Activated T-helper 1 cell treated with anti-CD3 and anti-CD28 coated beads, Interleukin-2, amount 50 U/mL, for 16 hours (primary cell): Measurements from ENCODE around the gene DPH7.
"Not testable (repeated sequence)": the region's sequence is repeated elsewhere in the genome, so short reads cannot be mapped to it uniquely, and the experiment has no call there.

Experiments used
- DNase-seq, 2 donors: peaks; one replicate each; pipeline ENCODE4 v3.0.0-alpha.2; 2020; ENCODE audit warnings: low read depth in 1 of 2, low spot score in 1 of 2

Gene DPH7

DNA sequence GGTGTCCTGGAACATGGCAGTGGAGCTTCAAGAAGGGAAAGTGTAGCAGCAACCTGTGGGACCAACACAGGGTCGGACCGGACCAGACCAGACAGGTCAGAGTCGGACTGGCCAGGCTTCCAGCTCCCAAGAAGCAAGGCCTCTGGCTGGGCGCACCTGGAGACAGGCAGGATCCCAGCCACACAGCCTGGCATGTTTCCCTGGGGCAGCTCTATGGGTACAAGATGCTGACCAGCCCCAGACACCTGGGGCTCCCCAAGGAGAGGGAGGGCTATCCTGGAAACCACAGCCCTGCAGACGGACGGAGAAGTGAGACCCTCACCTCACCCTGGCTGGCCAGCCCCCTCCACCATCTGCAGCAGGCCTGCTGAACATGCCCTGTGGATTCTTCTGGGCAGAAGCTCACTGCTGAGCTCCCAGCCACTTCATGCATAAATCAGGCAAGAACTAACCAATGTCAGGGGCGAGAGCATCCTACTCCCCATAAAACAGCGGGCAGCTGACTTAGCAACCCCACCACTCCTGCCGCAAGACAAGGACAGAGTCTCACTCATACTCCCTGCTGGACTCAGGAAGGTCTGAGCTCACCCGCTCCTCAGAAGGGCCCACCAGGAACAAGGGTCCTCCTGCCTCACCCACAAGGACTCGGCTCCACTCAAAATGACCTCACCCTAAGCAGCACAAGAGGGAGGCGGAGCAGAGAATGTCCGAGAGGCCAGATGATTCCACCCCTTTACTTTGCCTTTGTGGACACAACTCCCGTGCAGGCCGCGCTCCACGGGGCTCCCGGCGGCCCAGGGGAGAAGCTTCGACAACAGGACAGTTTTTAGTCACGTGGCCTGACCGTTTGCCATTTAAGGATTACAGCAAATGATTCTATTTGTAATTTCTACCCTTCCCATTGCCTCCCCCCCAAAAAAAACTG, 2.9 kb upstream of the DPH7 start:
- no peak for DNase-seq

DNA sequence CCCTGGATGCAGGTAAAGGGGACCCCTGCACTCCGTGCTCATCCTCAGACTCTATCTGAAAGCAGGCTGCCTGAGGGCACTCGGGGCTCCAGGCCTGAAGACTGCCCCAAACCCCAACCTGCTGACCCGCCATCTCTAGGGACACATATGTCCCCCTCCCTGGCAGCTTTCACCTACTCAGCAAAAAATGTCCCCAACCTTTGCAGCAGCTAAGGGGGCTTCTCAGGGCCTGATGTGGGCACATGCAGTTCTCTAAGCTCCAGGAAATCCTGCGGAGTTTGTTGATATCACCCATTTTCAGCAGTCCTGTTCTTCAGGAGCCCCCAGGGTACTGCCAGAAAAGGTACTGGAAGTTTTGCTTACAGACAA, 2.2 kb upstream of the DPH7 start:
- DNase-seq = no peak

DNA sequence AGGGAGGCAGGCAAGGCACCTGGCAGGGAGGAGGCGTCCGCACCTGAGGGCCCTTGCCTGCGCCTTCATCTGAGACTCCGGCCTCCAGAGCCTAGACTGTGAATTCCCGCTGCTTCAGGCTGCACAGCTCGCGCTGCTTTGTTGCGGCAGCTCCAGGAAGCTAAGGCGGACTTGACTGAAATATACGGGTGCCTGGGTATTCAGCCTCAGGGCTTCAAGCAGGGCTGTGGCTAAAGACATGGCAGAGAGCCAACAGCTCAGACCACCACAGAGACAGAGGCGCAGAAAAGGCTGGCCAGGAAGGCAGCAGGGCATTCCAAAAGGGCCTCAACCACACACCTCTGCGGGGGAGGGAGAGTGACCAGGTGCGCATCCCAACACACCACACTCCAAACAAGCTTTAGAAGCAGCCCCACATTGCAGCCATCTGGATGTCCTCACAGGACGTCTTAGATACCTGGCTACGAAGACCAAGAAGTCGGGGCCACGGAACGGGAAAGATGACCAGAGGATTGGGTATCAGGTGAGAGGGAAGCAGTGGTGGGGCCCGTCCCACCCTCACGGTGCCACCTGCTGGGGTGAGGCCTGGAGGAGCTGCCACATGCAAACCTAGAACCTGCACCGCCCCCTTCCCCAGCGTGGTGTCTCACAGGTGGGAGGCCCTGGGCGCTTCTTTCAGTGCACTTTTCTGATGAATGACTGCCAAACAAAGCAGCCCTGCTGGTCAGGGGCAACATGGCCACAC, 1.7 kb upstream of the DPH7 start:
- DNase-seq = no peak

DNA sequence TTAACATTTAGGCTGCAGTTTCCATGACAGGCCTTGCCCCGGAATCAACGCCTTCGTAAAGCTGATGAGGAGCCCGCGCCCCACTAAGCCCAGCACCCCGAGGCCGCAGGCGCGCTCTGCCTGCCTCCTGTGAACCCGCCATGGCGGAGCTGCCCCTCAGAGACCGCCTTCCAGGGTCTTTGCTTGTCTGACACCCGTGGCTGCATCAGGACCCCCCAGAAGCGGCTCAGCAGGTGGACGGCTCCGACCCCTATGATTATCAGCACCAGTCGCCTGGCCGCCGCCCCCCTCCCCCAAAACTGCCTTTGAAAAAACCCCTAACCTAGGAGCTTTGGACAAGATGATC, 507 bp upstream of the DPH7 start:
- no peak for DNase-seq

DNA sequence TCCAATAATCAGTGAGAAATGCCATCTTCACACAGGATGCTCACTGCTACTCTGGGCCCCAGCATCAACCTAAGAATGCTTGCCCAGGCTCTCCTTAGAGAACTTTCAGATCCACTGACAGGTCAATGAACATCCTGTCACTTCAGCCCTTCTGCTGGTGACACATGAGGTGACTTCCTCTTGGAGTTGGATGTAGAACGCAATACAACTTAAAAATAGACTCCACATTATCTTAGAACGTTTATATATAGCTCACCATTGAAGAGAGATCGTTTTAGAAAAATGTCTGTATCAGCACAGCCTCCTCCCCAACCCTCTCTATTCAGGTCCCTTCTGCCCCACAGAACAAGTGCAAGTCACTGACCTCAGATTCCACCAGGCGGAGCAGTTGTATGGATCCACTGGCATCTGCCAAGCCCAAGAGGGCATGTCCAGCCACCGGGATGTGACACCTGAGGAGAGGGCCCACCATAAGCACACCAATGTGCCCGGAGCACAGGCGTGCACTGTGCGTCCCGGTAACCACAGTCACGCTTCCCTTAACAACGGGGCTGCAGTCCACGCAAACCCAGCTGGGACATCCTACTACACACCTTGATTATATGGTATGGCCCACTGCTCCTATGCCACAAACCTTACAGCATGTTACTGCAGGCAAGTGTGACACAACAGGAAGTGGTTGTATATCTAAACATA, 2.9 kb downstream of the DPH7 start:
- DNase-seq = no peak

DNA sequence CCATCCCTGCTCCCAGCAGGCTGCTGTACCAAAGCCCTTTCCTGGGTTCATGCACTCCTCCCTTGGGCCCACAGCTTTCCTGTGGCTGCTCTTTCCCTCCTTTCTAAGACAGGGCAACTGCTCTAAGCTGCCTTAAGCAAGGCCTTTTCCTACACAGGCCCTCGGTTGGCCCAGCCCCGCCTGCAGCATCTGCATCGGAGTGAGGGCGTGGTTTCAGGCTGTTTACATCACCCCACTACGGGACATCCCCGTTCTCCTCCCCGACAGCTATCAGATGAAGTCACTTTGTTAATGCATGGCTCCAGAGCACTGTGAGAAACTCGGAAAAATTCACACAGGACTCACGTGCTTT, 3.4 kb downstream of the DPH7 start:
- DNase-seq = no peak

DNA sequence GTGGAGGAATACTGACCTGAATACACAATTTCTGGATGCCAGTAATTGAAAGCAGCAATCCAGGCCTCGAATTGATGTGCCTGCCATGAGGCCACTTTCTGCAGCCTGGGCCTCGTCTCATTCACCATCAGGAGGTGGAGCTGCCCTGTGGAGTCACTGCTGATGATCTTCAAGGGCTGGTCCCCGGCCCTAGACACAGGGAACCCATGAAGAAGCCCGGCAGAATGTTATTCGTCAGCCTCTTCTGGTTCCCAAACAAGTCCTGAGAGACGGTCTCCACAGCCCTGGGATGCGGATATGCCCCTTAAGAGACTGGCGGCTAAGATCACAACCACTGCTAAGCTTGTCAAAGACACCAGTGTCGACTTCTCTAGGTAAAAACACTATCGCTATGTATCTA, 4.5 kb downstream of the DPH7 start:
- no peak for DNase-seq

DNA sequence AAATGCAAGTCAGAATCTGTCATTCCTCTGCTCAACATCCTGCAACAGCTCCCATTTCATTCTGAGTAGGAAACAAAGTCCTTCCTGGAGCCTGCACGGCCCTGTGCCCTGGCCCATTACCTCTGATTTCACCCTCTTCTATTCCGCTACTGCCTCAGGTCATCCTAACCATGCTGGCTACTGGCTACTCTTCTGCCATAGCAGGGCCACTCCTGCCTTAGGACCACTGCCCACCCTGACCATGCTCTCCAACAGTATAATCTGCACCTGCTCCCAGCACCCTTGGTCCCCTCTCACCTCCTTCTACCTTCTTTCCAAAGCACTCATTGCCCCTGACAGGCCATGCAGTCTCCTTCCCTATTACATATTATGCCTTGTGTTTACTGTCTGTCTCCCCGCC, 8.2 kb downstream of the DPH7 start:
- DNase-seq = no peak

DNA sequence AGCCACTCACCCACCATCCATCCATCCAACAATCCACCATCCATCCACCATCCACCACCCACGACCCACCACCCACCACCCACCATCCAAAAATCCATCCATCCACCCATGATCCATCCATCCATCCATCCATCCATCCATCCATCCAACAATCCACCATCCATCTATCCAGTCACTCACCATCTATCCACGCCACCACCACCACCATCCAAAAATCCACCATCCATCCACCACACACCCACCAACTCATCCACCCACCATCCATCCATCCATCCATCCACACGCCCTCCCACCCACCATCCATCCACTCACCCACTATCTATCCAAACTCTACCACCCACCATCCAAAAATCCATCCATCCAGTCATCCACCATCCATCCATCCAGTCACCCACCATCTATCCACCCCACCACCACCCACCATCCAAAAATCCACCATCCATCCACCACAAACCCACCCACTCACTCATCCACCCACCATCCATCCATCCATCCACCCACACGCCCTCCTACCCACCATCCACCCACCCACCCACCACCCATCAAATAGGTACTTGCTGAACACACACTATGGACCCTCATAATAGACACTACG, 9.0 kb downstream of the DPH7 start:
- DNase-seq = no peak

DNA sequence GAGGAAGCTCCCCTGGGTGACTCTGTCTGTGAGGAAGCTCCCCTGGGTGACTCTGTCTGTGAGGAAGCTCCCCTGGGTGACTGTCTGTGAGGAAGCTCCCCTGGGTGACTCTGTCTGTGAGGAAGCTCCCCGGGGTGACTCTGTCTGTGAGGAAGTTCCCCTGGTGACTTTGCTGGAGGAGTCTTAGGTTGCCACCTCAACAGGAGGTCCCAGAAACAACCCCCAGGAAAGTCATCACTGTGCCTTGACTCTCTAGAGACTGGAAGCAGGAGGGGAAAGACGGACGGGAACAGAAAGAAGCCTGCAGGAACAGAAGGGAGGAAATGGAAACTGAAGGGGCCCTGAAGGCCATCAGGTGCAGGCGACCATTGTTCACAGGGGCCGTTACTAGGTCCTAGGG, 10.3 kb downstream of the DPH7 start:
- DNase-seq = not testable (repeated sequence)

DNA sequence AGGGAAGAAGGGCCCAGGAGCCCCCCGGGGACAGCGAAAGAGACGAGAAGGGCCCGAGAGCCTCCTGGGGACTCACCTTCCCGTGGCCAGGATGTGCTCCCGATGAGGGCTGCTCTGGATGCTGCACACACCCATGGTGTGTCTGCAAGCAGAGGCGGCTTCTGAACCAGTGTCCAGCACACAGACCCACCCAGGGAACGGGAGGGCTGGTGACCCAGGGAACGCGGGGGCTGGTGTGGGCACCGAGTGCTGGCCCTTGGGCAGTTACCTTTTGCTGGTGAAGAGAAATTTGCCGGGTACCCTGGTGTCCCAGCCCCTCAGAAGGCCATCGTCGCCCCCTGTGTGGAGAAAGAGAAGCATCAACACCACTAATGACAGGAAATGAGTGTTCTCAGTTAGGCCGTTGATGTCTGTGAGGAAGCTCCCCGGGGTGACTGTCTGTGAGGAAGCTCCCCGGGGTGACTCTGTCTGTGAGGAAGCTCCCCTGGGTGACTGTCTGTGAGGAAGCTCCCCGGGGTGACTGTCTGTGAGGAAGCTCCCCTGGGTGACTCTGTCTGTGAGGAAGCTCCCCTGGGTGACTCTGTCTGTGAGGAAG, 13.8 kb downstream of the DPH7 start:
- no peak for DNase-seq

DNA sequence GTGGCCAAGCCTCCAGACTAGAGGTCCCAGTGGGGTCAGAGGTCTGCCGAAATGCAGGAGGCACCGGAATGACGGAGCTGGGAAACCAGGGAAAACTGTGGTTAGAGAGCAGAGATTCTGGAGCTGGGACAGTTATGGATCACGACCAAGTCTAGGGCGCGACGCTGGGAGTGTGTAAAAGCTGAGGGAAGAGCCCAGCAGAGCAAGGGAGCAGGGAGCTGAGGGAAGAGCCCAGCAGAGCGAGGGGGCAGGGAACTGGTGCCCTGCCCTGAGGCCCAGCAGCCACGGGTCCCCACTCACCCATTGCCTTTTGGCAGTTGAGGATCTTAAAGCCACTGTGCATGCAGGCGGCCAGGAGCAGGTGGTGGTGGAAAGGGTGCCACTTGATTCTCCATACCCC, 14.6 kb downstream of the DPH7 start:
- no peak for DNase-seq

DNA sequence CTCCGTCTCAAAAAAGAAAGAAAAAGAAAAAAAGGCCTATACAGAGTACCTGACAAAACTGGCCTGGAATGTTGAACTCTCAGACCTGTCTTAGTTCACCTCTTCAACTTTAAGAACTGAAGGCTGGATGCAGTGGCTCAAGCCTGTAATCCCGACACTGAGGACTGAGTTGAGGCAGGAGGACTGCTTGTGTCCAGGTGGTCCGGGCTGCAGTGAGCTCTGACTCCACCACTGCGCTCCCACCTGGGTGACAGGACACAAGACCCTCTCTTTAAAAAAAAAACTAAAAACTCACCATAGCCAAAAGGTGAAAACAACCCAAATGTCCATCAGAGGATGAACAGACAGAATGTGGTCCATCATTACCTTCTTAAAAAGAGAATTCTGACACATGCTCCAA, 20.6 kb downstream of the DPH7 start:
- DNase-seq = no peak

DNA sequence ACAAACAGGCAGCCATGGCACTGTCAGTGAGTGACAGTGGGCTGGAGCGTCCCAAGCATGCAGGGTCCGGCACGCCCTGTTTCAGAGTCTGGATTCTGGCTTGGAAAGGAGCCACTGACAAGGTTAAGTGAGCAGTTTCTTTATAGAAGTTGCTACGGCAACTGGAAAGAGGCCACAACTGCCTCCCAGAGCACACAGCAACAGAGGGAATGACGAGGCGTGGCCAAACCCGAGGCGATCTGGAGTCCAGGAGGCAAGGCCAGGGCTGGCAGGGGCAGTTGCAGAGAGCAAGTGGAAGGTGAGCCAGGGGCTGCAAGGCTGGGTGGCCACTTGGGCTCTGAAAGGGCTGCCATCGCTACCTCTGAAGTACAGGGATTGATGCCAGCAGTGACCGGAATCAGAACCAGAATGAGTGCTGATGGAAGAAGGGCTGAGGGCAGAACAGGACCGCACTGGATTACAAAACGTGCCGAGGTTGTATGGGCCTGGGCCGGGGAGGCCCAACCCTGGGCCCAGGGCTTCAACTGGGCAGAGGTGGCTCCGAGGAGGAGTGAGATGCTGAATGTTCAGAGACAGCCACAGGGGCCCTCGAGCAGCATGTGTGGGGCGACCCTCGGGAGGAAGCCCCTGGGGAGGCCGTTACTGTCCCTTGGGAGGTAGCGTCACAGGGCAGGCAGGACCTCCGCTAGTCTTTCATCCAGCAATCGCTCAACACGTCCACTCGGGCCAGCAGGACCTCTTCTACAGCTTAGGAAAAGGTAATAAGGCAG, 22.5 kb downstream of the DPH7 start:
- no peak for DNase-seq

DNA sequence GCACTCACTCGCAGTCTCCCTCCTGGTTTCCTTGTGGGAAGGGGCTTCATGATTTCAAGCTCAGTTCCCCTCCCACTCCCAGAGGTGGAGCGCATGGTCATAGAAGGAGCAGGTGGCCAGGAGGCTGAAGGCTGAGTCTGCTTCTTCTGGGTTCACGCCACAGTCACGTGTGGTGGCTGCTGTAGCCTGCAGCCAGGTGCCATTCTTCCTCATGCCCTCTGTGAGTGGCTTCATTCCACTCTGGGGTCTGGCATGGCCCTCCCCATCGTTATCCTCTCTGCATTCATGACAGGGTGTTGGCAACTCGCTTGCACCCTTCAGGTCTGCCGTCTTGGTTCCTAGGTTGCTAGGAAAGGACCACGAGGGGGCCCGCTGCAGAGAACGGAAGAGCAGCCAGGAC, 23.5 kb downstream of the DPH7 start:
- DNase-seq = no peak

DNA sequence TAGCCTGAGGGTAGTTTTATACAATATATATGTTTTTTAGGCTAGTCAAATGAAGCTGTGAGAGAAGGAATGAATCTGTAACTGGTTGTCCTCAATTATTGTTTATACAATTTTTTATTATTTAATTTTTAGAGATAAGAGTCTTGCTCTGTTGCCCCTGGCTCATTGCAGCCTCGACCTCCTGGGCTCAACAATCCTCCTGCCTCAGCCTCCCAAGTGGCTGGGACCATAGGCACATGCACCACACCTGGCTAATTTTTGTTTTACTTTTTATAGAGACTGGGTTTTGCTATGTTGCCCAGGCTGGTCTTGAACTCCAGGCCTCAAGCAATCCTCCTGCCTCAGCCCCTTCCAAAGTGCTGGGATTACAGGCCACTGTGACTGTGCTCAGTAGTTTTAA, 24.4 kb downstream of the DPH7 start:
- DNase-seq = no peak

DNA sequence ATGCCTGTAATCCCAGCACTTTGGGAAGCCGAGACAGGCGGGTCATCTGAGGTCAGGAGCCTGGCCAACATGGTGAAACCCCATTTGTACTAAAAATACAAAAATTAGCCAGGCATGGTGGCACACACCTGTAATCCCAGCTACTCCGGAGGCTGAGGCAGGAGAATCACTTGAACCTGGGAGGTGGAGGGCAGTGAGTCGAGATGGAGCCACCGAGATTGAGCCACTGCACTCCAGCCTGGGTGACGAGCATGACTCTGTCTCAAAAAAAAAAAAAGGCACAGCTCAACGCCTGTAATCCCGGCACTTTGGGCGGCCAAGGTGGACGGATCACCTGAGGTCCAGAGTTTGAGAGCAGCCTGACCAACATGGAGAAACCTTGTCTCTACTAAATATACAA, 25.1 kb downstream of the DPH7 start:
- DNase-seq = not testable (repeated sequence)

DNA sequence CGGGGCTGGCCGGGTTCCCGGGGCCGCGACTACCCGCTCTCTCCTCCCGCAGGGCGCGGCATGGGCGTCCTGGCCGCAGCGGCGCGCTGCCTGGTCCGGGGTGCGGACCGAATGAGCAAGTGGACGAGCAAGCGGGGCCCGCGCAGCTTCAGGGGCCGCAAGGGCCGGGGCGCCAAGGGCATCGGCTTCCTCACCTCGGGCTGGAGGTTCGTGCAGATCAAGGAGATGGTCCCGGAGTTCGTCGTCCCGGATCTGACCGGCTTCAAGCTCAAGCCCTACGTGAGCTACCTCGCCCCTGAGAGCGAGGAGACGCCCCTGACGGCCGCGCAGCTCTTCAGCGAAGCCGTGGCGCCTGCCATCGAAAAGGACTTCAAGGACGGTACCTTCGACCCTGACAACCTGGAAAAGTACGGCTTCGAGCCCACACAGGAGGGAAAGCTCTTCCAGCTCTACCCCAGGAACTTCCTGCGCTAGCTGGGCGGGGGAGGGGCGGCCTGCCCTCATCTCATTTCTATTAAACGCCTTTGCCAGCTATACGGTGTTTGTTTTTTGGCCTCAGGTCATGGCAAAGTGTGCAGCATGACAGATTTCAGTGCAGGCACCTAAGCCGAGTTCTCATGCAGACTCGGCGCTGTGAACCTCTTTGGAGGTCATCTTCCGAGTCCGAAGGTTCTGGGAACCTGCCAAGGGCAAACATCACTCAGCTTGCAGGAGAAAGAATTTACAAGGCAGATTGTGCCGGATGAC, 26.5 kb downstream of the DPH7 start:
- no peak for DNase-seq

DNA sequence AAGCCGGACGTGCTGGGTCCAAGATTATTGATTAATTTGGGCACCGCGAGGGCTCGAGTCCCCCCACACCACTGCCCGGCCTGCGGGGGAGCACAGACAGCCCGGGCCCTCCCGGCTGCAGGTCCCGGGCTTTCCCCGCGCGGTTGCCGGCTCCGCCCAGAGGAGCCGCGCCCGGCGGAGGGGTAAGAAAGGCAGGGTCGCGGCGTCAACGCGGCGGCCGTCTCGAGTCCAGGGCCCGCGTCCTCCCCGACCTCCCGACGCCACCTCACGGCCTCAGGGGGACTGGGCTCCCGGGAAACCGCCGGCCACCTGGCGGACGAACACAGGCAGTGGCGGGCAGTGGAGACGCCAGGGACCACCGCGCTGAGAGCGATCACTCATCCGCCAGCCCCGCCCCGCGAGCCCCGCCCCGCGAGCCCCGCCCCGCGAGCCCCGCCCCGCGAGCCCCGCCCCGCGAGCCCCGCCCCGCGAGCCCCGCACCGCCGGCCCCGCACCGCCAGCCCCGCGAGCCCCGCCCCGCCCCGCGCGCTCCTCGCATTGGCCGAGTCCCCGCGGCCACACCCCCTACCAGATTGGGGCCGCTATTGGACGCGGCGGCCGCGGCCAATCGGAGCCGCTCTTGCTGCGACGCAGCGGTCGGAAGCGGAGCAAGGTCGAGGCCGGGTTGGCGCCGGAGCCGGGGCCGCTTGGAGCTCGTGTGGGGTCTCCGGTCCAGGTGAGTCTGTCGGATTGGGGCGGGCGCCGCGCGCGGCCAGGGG, 27.3 kb downstream of the DPH7 start, which contains the start of gene MRPL41:
Gene MRPL41, plus strand, starts transcription at position 616 of the 758 bp plus-strand sequence. CDS start 203 bp downstream, outside the sequence.
- DNase-seq = peak; percentile 73 to 84
